Smooth muscle cell of trachea (primary cell): Measurements from ENCODE around the gene SEMA4B. TPM values are rescaled to one million over a fixed set of nuclear protein-coding genes. Genes with fewer than 3 reads are reported as not detected.

ENCODE experiments used
- total RNA-seq: library from RNA; depleted of rRNA; stranded (reverse); fragments of >200 nt; gene quantifications from 2 replicates; pipeline ENCODE4 v1.2.1, GENCODE V29; 2014

Gene SEMA4B, protein sequence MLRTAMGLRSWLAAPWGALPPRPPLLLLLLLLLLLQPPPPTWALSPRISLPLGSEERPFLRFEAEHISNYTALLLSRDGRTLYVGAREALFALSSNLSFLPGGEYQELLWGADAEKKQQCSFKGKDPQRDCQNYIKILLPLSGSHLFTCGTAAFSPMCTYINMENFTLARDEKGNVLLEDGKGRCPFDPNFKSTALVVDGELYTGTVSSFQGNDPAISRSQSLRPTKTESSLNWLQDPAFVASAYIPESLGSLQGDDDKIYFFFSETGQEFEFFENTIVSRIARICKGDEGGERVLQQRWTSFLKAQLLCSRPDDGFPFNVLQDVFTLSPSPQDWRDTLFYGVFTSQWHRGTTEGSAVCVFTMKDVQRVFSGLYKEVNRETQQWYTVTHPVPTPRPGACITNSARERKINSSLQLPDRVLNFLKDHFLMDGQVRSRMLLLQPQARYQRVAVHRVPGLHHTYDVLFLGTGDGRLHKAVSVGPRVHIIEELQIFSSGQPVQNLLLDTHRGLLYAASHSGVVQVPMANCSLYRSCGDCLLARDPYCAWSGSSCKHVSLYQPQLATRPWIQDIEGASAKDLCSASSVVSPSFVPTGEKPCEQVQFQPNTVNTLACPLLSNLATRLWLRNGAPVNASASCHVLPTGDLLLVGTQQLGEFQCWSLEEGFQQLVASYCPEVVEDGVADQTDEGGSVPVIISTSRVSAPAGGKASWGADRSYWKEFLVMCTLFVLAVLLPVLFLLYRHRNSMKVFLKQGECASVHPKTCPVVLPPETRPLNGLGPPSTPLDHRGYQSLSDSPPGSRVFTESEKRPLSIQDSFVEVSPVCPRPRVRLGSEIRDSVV
- total RNA-seq: 19.9 and 25.6 TPM in 2 replicates

DNA sequence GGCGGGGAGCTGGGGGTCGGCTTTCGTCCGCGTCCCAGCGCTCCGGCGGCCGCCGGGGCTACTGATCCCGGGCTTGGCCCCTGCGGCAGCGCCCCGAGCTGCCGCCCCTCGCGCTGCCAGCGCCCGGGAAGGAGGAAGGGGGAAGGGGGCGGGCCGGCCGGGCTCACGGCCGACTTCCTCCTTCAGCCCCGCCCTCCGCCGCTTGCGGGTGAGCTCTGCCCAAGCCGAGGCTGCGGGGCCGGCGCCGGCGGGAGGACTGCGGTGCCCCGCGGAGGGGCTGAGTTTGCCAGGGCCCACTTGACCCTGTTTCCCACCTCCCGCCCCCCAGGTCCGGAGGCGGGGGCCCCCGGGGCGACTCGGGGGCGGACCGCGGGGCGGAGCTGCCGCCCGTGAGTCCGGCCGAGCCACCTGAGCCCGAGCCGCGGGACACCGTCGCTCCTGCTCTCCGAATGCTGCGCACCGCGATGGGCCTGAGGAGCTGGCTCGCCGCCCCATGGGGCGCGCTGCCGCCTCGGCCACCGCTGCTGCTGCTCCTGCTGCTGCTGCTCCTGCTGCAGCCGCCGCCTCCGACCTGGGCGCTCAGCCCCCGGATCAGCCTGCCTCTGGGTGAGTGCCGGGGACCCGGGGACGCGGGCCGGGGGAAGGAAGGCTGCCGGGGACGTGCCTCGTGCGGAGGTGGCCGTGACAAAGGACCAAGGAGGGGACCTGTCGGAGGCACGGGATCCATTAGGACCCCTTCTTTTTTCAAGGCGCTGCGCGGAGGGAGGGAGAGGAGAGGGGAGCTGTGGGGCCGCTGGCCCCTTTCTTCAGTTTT lies at the start of gene SEMA4B:
TSS of gene SEMA4B (plus strand) at position 201 of the 814 bp plus-strand sequence. CDS start at position 450, 249 bp downstream.

DNA sequence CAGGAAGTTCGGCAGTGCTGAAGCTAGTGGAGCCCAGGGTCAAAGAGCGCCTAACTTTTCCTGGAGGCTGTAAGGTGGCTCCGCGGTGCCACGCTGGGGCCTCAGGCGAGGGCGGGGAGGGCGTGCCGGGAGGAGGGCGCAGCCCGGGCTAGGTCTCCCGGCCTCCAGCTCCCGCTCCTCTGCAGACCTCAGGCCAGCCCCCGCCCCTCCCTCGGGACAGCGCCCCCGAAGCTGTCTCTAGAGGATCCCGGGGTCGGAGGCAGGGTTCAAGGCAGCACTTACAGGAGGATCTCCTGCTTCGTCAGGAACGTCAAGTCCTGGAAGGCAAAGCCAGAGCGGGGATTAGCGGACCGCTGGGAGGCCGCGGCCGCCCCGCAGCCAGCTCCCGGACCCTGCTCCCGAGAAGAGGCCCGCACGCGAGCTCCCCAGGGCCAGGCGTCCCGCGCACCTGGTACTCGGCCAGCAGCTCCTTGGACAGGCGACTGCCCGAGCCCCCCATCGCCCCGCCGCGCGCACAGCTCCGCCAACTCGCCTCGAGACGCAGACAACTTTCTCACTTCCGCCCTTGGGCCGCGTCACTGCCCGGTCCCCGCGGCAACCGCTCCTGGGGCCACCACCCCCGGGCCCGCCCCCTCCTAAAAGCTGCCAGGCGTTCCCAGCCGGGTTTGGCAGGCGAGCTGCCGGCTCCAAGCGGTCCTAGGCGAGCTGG lies 32.4 kb downstream of the SEMA4B start, which contains the start of gene CIB1:
TSS of gene CIB1 (minus strand) at position 555 of the 709 bp plus-strand sequence. CDS start at position 499, 56 bp downstream.

DNA sequence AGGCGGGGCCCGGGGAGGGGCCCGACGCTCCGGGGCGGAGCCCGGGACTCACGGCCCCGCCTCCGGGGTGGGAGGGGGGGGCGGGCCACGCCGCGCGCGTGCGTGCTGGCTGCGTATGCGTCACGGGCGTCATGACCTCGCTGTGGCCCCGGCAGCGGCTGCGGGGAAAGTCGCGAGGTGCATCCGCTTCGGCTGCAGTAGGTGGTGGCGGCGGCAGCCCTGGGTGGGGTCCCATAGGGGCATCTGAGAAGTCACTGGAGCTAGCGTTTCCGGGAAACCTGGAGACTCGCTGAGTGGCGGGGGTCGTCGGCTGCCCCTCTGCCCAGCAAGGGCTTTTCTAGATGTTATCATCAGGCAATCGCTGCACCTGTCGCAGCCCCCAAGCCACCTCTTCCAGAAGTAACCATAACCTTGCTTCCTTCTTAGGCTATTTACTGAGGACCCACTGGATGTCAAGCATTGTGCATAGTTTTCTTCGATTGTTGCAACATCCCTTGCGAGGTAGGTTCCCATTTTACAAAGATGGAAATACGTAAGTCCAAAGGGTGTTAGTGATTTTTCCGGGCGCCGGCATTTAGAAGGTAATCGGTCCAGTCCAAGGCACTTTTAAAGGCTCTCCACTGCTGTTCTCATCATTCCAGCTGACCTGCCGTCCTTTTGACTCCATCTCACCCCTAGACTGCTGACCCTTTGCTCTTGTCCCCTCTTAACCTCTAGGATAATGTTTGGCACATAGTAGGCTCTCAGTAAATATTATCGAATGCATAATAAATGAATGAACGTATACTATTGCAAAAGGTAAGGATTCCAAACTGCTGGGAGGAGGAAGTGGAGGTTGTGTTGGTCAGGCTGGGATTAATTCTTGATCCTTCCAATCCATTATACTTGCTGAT lies 33.2 kb downstream of the SEMA4B start, which contains the start of gene GDPGP1:
TSS of gene GDPGP1 (plus strand) at position 114 of the 893 bp plus-strand sequence. CDS start 6,700 bp downstream, outside the sequence.

DNA sequence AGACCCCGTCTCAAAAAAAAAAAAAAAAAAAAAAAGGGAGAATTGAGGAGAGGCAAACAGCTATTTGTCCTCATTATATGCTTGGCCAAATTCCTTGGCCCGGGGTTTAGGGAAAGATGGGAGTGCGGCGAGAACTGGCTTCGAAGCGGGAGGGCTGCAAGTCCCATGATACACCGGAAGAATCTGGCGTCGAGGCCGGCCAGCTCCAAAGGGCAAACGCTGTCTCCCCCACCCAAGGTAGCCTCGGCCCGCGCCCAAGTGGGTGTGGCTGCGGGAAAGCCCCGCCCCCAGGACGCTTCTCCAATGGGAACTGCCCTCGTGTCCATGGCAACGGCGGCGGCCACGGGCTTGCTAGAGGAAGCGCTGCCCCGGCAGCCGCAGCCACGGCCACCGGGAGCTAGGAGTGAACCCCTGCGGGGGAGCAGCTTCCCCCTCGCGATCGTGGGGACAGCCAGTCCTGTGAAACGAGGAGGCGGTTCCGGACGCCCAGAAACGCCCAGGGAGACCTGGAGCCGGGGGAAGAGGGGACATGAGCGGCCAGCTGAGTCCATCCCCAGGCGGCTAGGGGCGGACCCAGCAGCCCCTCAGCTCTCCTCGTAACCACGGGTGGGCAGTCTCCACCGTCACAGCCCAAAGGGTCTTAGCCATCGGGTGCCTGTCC lies 48.2 kb downstream of the SEMA4B start, which contains the start of gene TTLL13:
TSS of gene TTLL13 (plus strand) at position 354 of the 661 bp plus-strand sequence. CDS start 1,075 bp downstream, outside the sequence.

DNA sequence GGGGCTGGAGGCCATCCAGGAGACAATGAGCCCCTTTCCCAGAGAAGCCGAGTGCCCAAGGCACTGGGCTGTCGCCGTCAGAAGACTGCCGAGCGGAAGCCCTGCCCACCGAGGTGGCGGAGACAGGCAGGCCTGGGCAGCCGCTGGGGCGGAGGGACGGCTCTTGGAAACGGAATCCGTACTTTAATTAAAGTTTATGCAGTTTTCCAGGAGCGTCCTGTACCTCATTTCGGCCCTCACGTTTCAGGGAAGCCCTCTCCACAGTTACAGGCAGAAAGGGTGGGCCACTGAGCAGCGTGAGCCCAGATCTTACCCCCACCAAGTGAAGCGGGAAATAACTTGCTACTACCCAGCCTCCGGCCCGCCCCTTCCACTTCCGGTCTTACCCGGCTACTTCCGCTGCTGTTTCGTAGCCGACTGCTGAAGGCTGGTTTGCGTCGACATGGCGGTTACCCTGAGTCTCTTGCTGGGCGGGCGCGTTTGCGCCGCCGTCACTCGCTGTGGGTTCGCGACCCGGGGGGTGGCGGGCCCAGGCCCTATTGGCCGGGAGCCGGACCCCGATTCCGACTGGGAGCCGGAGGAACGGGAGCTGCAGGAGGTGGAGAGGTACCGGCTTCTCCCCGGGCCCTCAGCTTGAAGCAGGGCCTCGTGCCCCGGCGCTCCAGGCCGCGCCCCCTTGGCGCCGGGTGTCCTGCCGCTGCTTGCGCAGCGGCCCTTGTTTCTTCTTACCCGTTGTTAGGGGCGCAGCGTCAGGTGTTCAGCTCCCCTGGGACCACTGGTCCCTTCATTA lies 64.3 kb downstream of the SEMA4B start, which contains the start of gene NGRN:
TSS of gene NGRN (plus strand) at position 402 of the 790 bp plus-strand sequence. CDS start at position 443, 41 bp downstream.

Other genes with a start within 250 kb of the SEMA4B start
- 8.9 and 16.7 TPM in 2 replicates for gene ZNF710, start 200.0 kb upstream of the SEMA4B start, total RNA-seq
- gene IDH2, start 98.9 kb upstream of the SEMA4B start, total RNA-seq: 48.8 and 66.0 TPM in 2 replicates
- gene CIB1, start 32.6 kb downstream of the SEMA4B start, total RNA-seq: 28.9 and 31.9 TPM in 2 replicates
- gene GDPGP1, start 32.9 kb downstream of the SEMA4B start, total RNA-seq: 5.5 and 10.4 TPM in 2 replicates
- gene TTLL13, start 48.2 kb downstream of the SEMA4B start, total RNA-seq: not detected in 2 replicates
- 62.1 and 91.1 TPM in 2 replicates for gene NGRN, start 64.3 kb downstream of the SEMA4B start, total RNA-seq
- 1.5 and 1.9 TPM in 2 replicates for gene ZNF774, start 151.0 kb downstream of the SEMA4B start, total RNA-seq
- gene IQGAP1, start 186.9 kb downstream of the SEMA4B start, total RNA-seq: 215 and 278 TPM in 2 replicates